Erythroblast (primary cell): Measurements from ENCODE around the gene AARS2.

Source experiments
- GATA1 ChIP-seq: IDR thresholded peaks from 2 replicates; pipeline ENCODE4 v1.6.1; 2011; ENCODE audit warnings: low read depth, mild to moderate bottlenecking, control low read depth, low read length, moderate library complexity
- POLR2A ChIP-seq: IDR thresholded peaks from 2 replicates; pipeline ENCODE4 v1.6.1; 2011; ENCODE audit warnings: mild to moderate bottlenecking, low read length

- TF ChIP-seq POLR2A (no peak), GATA1 (no peak)
These were observed 26.4 kb downstream of the AARS2 start for GRCh38 chr6:44286747-44287146.
